OCI-M1 (cell line): ENCODE measurements around the gene NPEPPS.
"Not testable (repeated sequence)": the region's sequence is repeated elsewhere in the genome, so short reads cannot be mapped to it uniquely, and the experiment has no call there.

Experiments
- DNase-seq: peaks from one replicate; lab custom pipeline; 2025; lab: John Stamatoyannopoulos, UW

Gene NPEPPS, protein sequence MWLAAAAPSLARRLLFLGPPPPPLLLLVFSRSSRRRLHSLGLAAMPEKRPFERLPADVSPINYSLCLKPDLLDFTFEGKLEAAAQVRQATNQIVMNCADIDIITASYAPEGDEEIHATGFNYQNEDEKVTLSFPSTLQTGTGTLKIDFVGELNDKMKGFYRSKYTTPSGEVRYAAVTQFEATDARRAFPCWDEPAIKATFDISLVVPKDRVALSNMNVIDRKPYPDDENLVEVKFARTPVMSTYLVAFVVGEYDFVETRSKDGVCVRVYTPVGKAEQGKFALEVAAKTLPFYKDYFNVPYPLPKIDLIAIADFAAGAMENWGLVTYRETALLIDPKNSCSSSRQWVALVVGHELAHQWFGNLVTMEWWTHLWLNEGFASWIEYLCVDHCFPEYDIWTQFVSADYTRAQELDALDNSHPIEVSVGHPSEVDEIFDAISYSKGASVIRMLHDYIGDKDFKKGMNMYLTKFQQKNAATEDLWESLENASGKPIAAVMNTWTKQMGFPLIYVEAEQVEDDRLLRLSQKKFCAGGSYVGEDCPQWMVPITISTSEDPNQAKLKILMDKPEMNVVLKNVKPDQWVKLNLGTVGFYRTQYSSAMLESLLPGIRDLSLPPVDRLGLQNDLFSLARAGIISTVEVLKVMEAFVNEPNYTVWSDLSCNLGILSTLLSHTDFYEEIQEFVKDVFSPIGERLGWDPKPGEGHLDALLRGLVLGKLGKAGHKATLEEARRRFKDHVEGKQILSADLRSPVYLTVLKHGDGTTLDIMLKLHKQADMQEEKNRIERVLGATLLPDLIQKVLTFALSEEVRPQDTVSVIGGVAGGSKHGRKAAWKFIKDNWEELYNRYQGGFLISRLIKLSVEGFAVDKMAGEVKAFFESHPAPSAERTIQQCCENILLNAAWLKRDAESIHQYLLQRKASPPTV

DNA sequence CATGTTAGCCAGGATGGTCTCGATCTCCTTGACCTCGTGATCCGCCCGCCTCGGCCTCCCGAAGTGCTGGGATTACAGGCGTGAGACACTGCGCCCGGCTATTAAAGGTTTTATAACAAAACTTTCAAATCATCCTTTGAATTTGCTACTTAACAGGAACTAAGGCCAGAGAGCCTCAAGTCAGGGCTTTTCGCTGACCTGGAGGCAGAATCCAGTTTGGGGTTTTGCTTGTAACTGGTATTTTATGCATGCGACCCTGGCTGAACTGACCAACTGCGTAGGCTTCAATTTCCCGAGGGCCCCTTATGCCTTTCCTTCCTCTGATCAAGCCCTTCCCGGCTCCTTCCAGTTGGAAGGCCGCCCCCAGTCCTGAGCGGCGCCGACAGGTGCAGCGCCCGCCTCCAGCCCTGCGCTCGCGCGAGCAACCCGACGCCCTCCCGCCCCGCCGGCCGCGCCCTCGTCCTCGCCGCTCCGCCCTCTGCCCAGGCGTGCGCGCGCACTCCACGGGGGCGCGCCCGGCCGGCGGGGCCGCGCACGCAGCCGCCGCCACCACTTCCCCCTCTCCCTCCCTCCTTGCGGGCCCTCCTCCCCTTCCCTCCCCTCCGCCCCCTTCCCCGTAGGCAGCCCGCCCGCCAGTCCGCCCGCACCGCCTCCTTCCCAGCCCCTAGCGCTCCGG lies at the start of gene NPEPPS:
TSS of gene NPEPPS (plus strand) at position 552 of the 676 bp plus-strand sequence. CDS start 193 bp downstream, outside the sequence.
- DNase-seq, result peak; percentile 89

DNA sequence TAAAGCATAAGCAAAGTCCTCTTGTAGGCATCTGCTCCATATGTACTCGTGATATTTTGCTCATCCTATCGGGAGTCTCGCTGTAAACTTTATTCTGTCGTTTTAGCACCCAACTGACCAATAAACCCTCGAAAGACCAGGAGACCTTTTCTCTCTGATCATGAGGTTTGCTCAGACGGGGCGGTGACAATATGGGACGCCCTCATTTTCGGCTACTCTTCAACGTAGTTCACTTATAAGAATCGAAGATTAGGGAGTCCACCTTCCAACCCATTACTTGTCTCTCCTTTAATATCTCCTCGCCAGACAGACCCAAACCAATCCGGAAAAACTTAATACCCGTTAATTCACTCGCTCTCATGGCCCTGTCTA lies 39.1 kb upstream of the NPEPPS start:
- peak; percentile 42 for DNase-seq

DNA sequence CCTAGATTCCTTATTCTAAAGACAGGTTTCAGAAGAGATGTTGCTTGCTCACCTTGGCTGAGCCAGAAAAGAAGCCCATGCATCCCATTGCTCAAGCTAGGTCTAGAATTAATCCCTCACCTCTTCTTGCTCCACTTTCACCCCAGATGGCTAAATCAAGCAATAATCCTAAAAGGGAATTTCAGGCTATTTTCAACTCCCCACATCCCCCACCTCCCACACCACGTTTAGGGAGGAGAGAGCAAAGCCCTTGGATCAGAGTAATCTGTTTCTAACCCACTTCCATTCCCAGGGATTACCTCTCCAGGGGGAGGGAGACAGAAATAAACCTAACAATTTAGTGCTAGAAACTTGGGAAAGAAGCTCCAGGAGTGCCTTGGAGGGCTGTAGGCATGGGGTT lies 31.8 kb upstream of the NPEPPS start:
- not testable (repeated sequence) for DNase-seq

DNA sequence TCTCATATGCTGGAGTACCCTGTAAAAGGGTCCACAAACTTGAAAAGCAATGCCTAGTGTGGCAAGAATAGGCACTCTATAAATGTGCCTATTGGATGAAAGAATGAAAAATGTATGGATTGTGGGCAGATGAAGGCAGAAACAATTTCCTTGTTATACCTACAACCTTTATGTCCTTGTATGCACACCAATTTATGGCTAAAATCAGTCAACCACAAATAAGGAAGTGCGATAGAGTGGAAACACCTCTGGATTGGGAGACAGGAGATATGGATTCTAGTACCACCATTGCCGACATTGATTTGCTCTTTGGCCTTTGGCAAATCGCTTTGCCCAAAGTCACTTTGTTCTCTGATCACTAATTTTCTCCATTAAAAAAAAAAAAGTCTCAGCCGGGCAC lies 31.4 kb upstream of the NPEPPS start:
- DNase-seq, result not testable (repeated sequence)

DNA sequence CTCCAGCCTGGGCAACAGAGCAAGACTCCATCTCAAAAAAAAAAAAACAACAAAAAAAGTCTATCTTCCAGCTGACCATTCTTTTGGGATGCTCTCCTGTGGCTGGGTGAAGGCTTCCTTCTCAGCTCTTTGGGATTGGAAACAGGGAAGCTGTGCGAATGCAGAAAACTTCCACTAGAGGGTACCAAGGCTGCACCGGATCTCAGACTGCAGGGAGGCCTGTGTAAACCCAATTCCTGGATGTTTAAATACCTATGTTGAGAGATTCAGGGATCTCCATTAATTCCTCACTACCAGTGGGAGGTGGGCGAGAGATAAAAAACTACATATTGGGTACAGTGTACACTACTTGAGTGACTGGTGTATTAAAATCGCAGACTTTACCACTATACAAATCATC lies 30.3 kb upstream of the NPEPPS start:
- DNase-seq, result peak; percentile 61

DNA sequence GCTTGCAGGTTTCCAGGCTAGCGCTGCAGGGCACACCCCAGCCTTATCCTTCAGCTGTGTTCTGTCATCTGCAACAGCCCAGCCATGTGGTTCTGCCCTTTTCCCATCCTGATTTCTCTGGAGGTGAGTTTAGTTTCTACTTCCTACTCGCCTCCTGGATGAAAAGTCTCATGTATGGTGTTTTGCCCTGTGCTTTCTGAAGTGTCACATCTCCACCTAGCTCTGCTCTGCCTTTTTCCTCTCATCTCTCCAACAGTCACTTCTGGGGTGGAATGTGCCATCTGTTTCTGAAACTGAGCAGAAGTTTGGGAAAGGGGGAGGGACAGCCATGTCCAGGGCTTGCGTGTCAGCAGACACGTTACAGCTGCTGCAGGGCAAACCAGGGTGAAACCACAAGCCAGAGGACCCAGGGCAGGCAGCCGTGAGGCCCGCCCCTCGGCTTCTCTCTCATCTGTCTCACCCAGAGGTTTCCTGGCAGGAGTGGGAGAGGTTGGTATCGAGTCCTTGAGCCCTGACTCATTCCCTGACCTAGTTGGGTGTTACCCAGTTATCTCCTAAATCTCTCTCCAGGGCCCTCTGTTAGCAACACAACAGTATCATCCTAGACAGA lies 28.7 kb upstream of the NPEPPS start:
- peak; percentile 66 for DNase-seq

DNA sequence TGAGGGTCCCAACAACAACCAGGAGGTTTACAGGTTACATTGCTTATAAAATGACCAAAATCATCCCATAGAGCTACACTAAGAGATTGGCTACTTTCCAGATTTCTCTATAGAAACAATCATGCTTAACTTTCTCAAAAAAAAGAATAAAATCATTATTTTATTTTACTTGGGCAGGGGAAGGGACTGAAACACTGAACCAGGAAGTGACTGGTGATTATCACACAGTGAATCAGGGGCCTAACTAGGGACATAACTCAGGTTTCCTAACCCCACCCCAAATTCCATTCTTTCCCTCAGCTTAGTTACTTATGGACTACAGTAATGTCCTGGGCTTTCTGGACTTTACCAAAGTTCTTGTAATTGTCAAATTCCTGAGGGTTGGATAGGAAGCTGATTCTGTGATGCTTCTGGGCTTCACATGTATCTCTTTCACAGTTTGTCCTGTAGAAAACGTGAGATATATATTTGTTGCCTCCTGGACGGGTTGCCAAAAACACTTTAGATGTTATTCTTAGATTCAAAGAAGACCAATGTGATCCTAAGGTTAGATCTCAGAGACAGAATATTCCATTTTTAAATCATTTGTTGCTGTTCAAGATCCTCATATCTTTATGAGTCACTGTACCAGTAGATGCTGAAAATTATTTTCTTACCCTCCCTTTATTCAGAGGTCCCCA lies 28.0 kb upstream of the NPEPPS start:
- DNase-seq, result peak; percentile 55

DNA sequence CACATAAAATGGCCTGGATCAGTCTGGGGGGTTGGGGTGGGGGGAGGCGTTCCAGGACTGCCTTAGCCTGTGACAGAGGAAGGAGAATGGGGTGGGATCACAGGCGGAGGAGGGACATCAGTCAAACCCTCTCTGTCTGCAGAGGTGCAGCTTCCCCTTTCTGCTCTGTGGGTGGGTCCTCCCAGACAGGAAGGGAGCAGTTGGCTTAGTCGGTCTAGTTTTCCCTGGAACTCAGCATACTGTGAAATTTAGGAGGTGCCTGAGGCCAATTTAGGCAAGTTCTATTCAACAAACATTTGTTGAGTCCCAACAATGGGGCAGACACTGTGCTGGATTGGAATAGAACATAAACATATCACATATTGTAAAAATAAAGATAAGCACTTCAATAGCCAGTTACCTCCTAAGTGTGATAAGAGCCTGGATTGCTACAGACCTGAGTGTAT lies 19.2 kb upstream of the NPEPPS start:
- peak; percentile 89 for DNase-seq

DNA sequence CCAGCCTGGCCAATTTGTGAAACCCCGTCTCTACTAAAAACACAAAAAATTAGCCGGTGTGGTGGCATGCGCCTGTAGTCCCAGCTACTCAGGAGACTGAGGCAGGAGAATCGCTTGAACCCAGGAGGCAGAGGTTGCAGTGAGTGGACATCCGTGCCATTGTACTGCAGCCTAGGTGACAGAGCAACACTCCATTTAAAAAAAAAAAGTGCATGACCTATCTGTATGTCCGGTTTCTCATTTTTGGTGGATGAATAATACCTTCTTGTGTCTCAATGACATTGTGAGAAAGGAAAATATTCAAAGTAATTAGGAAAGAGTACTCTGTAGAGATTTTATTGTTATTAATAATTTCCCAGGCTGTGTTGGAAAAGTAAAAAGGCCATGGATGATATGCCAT lies 17.6 kb upstream of the NPEPPS start:
- not testable (repeated sequence) for DNase-seq

DNA sequence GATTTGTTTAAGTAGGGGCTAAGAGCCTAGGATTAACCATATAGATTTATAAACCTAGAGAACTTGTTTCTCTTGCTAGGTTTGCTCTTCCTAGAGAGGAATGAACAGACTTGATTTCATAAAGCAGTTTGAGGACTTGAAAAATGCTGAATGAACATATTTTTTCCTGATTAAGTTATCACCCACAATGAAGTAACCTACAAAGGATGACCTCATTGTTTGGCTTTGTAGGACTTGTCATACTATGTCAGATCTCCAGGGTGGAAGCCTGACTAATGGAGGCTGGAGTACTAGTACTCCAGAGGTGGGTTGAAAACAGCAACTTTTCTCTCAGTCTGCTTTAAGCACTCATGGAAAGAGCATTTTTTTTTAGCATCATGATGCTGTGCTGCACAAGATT lies 12.0 kb upstream of the NPEPPS start:
- not testable (repeated sequence) for DNase-seq

DNA sequence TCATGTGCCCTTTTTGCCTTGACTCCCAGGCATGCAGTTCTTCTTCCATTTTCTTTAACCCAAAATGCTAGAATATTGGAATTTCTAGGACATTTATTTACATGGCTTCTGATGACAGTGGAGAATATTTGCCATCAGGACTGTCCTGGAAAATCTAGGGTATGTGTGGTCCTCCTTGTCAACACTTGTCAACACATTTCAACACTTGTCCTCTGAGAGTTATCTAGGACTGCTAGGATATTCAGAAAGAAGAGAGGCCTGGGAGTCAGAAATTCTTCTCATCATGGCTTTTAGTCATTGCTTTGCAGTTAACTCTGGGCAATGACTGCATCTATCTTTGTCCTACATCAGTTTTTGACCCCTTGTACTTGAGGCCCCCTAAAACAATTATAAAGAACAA lies 11.5 kb upstream of the NPEPPS start:
- not testable (repeated sequence) for DNase-seq

DNA sequence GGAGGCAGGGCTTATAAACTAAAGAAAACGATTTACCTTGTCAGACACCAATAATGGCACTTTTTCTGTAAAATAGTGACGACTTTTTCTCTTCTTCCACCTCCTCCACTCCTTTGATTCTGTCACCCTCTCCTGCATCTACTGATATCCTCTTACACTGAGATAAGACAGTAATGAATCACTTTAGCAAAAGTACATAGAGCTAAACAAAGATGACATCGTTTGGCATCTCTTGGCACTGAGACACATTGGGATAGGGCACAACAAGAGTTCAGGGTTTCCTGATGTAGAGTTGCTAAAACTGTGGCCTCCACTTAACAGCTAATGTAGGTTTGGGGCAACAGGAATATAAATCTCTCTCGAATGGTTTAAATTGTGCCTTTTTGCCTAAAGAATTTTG lies 10.6 kb upstream of the NPEPPS start:
- not testable (repeated sequence) for DNase-seq

DNA sequence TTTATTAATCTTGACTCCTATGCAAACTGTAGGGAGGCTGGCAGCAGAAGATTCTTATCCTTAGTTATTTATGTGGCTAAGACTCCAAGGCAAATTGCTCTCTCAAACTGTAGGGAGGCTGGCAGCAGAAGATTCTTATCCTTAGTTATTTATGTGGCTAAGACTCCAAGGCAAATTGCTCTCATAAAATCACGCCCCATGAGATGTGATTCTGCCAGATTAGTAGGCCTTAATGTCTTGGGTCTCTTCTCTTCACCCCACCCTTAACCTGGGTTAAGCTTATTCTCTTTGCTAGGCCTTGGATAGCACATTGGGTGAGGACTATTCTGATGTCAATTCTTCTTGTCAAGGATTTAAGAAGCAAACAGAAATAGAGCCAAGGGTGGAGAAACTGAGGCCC lies 9.5 kb upstream of the NPEPPS start:
- not testable (repeated sequence) for DNase-seq

DNA sequence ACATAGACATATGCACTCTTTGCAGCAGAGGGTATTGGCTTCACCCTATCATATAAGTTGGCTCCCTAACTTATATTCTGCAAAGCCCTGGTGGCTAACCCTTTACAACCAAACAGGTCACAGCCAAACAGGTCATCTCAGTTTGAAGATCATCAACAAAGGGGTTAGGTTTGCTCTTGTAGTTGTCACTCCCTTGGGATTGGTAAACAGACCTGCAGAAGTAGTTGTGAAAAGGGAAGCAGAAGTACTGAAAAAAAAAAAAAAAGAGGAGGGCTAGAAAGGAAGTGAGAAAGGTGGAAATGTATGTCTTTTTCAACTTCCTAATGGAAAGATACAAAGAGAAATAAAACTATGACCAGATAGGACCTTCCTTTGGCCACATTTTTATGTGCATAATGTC lies 8.6 kb upstream of the NPEPPS start:
- not testable (repeated sequence) for DNase-seq

DNA sequence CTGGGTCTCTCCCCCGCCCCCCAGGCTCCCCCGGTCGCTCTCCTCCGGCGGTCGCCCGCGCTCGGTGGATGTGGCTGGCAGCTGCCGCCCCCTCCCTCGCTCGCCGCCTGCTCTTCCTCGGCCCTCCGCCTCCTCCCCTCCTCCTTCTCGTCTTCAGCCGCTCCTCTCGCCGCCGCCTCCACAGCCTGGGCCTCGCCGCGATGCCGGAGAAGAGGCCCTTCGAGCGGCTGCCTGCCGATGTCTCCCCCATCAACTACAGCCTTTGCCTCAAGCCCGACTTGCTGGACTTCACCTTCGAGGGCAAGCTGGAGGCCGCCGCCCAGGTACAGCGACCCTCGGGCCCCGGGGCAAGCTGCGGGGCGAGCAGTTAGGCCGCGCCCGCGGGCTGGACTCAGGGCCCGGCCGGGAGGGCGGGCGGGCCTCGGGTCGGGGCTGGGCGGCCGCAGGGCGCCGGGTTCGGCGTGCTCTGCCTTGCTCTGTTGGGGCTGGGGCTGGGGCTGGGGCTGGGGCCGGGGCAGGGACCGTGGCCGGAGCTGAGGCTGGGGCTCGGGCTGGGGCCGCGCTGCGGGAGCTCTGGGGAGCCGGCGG lies 419 bp downstream of the NPEPPS start:
- DNase-seq, result peak; percentile 43

DNA sequence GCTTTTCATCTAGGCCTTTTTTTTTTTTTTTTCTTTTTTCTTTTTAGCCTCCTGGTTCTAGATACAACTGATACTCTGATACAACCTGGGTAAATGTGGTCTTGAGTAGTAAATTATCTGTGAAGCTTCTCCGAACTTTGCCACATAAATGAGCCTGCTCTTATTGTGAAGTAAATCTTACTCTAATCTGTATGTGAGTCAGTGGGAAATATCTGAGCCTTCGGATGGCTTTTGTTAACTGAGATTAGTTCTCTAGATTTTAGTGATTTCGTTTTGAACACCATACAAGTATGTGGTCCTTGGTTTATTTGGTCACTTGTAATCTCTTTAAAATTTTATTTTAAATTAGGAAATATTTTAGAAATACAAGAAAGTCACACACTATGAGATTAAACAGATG lies 8.2 kb downstream of the NPEPPS start:
- not testable (repeated sequence) for DNase-seq

DNA sequence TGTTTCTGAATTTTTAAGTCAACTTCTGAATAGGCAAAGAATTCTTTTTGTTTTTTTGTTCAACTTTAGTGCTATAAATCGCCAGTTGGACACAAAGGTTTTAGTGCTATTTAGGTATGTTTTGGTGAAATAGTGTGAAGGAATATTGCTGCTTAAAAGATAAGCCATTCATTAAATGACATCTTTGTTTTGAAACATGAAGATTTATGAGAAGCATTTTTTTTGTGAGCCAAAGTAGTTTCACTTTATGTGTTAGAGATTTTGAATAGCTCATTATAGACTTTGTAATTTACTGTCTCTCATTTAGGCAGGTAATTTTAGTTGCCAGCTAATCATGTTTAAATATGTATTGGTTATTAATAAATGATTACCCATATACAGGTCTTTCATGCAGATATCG lies 10.8 kb downstream of the NPEPPS start:
- DNase-seq, result not testable (repeated sequence)

DNA sequence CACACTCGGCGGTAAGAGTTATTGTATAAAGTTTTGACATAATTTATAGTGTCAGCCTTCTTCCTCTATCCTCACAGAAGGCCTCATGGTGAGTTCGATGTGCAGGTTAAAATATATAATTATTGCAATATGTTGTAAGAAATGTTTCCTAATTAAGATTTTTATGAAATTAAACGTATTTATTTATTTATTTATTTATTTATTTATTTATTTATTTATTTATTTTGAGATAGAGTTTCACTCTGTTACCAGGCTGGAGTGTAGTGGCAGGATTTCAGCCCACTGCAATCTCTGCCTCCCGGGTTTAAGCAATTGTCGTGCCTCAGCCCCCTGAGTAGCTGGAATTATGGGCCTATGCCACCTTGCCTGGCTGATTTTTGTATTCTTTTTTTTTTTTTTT lies 13.4 kb downstream of the NPEPPS start:
- not testable (repeated sequence) for DNase-seq

DNA sequence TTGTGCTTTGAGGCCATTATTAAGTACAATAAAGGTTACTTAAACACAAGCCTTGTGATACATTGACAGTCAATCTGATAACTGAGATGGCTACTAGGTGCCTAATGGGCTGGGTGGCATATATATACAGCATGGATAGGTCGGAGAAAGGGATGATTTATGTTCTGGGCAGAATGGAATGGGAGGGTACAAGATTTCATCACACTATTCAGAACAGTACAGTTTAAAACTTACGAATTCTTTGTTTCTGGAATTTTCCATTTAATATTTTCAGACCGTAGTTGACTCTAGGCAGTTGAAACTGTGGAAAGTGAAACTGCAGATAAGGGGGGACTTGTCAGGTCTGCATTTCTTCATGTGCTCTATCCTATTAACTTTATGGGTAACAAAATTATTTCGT lies 23.8 kb downstream of the NPEPPS start:
- peak; percentile 9 for DNase-seq

DNA sequence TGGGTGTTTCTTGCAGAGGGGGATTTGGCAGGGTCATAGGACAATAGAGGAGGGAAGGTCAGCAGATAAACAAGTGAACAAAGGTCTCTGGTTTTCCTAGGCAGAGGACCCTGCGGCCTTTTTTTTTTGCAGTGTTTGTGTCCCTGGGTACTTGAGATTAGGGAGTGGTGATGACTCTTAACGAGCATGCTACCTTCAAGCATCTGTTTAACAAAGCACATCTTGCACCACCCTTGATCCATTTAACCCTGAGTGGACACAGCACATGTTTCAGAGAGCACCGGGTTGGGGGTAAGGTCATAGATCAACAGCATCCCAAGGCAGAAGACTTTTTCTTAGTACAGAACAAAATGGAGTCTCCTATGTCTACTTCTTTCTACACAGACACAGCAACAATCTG lies 25.2 kb downstream of the NPEPPS start:
- not testable (repeated sequence) for DNase-seq
